ENCODE results near the gene ASB8.

Gene ASB8

GRCh38 chr12:48194799-48195201 lies 37.5 kb upstream of the ASB8 start:
- no peaks in the 10 kb centered on the region for H3K9me3 ChIP-seq
- peaks cover 21 to 22% of the 10 kb centered on the region in 2 experiments for H3K4me1 ChIP-seq (ENCODE audit: control insufficient read depth in 1 of 2, insufficient read depth in 1 of 2, low read depth in 1 of 2, low read length in 1 of 2)
- no peak overlapping the region for H3K27ac ChIP-seq
- H3K4me3 ChIP-seq (ENCODE audit: low read depth in 1 of 2, low read length in 1 of 2) = no peak overlapping the region
- no peaks in the 10 kb centered on the region for H3K36me3 ChIP-seq
- TF ChIP-seq CTCF (IDR thresholded peaks at IDR 0.05) = no peak
- H3K27me3 ChIP-seq = peaks cover 47% of the 10 kb centered on the region

GRCh38 chr12:48193623-48194022 lies 36.3 kb upstream of the ASB8 start:
- no peak for TF ChIP-seq CTCF (IDR thresholded peaks at IDR 0.05)
- Histone ChIP-seq H3K4me1 (ENCODE audit: control insufficient read depth in 1 of 2, insufficient read depth in 1 of 2, low read depth in 1 of 2, low read length in 1 of 2) (peaks cover 10 to 13% of the 10 kb centered on the region in 2 experiments), H3K36me3 (no peaks in the 10 kb centered on the region)

GRCh38 chr12:48192861-48193260 lies 35.5 kb upstream of the ASB8 start:
- no peaks in the 10 kb centered on the region for H3K9me3 ChIP-seq
- H3K36me3 ChIP-seq = no peaks in the 10 kb centered on the region
- H3K27ac ChIP-seq = no peak overlapping the region
- TF ChIP-seq CTCF (IDR thresholded peaks at IDR 0.05) = no peak
- H3K4me1 ChIP-seq (ENCODE audit: control insufficient read depth in 1 of 2, insufficient read depth in 1 of 2, low read depth in 1 of 2, low read length in 1 of 2) = peaks cover 9% of the 10 kb centered on the region in 2 experiments
- H3K4me3 ChIP-seq (ENCODE audit: low read depth in 1 of 2, low read length in 1 of 2) = no peak overlapping the region
- H3K27me3 ChIP-seq = peaks cover 61% of the 10 kb centered on the region

More at GRCh38 chr12:48193623-48194022, 36.3 kb upstream of the ASB8 start:
- Histone ChIP-seq H3K27me3 (peaks cover 53% of the 10 kb centered on the region), H3K9me3 (no peaks in the 10 kb centered on the region), H3K27ac (no peak overlapping the region), H3K4me3 (ENCODE audit: low read depth in 1 of 2, low read length in 1 of 2) (no peak overlapping the region)

GRCh38 chr12:48191096-48191495 lies 33.8 kb upstream of the ASB8 start:
- no peaks in the 10 kb centered on the region for H3K4me1 ChIP-seq (ENCODE audit: control insufficient read depth in 1 of 2, insufficient read depth in 1 of 2, low read depth in 1 of 2, low read length in 1 of 2)
- no peak overlapping the region for H3K4me3 ChIP-seq (ENCODE audit: low read depth in 1 of 2, low read length in 1 of 2)
- H3K27me3 ChIP-seq = peaks cover 73% of the 10 kb centered on the region
- H3K9me3 ChIP-seq = no peaks in the 10 kb centered on the region
- H3K27ac ChIP-seq = no peak overlapping the region
- TF ChIP-seq CTCF (IDR thresholded peaks at IDR 0.05) = no peak
- H3K36me3 ChIP-seq = no peaks in the 10 kb centered on the region

- TF ChIP-seq CTCF (IDR thresholded peaks at IDR 0.05) = peak; percentile 87
- Histone ChIP-seq H3K27ac (no peak overlapping the region), H3K4me1 (ENCODE audit: control insufficient read depth in 1 of 2, insufficient read depth in 1 of 2, low read depth in 1 of 2, low read length in 1 of 2) (peaks cover 0 to 1% of the 10 kb centered on the region in 2 experiments)
Measured at GRCh38 chr12:48189331-48190125, 32.2 kb upstream of the ASB8 start.

More at GRCh38 chr12:48189331-48190125, 32.2 kb upstream of the ASB8 start:
- H3K4me3 ChIP-seq (ENCODE audit: low read depth in 1 of 2, low read length in 1 of 2) = no peak overlapping the region
- H3K27me3 ChIP-seq = peaks cover 73% of the 10 kb centered on the region
- no peaks in the 10 kb centered on the region for H3K36me3 ChIP-seq
- H3K9me3 ChIP-seq = no peaks in the 10 kb centered on the region

All from neutrophil (primary cell).